Activated naive CD8-positive, alpha-beta T cell (primary cell): ENCODE data around the gene MAN1C1.

Source experiments
- H3K27ac Mint-ChIP-seq: one replicate; pipeline ENCODE4 v1.8.0; 2021; ENCODE audit warnings: mixed read lengths
- H3K27me3 Mint-ChIP-seq: one replicate; pipeline ENCODE4 v1.8.0; 2021; ENCODE audit warnings: mixed read lengths
- H3K36me3 Mint-ChIP-seq: one replicate; pipeline ENCODE4 v1.8.0; 2021; ENCODE audit warnings: mixed read lengths
- H3K4me1 Mint-ChIP-seq: one replicate; pipeline ENCODE4 v1.8.0; 2021; ENCODE audit warnings: low read depth, mixed read lengths
- H3K4me3 Mint-ChIP-seq: one replicate; pipeline ENCODE4 v1.8.0; 2021; ENCODE audit warnings: mild to moderate bottlenecking, mixed read lengths
- H3K9me3 Mint-ChIP-seq: one replicate; pipeline ENCODE4 v1.8.0; 2021; ENCODE audit warnings: low read depth, mixed read lengths

MAN1C1 gene

GRCh38 chr1:25679171-25679570 is 62.6 kb downstream of the MAN1C1 start:
- peaks cover 8% of the 10 kb centered on the region for H3K36me3 Mint-ChIP-seq
- no peaks in the 10 kb centered on the region for H3K27me3 Mint-ChIP-seq
- H3K4me1 Mint-ChIP-seq: peaks cover 80% of the 10 kb centered on the region
- H3K9me3 Mint-ChIP-seq: no peaks in the 10 kb centered on the region
- H3K4me3 Mint-ChIP-seq: peak overlapping the region; percentile 36
- peak overlapping the region; percentile 79 for H3K27ac Mint-ChIP-seq

GRCh38 chr1:25680701-25681100 is 64.1 kb downstream of the MAN1C1 start:
- H3K4me1 Mint-ChIP-seq: peaks cover 76% of the 10 kb centered on the region

GRCh38 chr1:25682059-25682601 is 65.5 kb downstream of the MAN1C1 start:
- H3K27ac Mint-ChIP-seq: no peak overlapping the region
- H3K4me1 Mint-ChIP-seq: peaks cover 66% of the 10 kb centered on the region
- peaks cover 5% of the 10 kb centered on the region for H3K36me3 Mint-ChIP-seq
- H3K4me3 Mint-ChIP-seq: no peak overlapping the region
- H3K27me3 Mint-ChIP-seq: no peaks in the 10 kb centered on the region
- no peaks in the 10 kb centered on the region for H3K9me3 Mint-ChIP-seq

More at GRCh38 chr1:25680701-25681100, 64.1 kb downstream of the MAN1C1 start:
- Mint-ChIP-seq H3K4me3 (no peak overlapping the region), H3K27ac (no peak overlapping the region), H3K9me3 (no peaks in the 10 kb centered on the region), H3K36me3 (peaks cover 3% of the 10 kb centered on the region), H3K27me3 (no peaks in the 10 kb centered on the region)

- Mint-ChIP-seq H3K4me3 (no peak overlapping the region), H3K27ac (no peak overlapping the region), H3K27me3 (no peaks in the 10 kb centered on the region), H3K4me1 (peaks cover 62% of the 10 kb centered on the region), H3K36me3 (peaks cover 10% of the 10 kb centered on the region), H3K9me3 (no peaks in the 10 kb centered on the region)
These were observed 66.6 kb downstream of the MAN1C1 start for GRCh38 chr1:25683177-25683576.

- no peak overlapping the region for H3K27ac Mint-ChIP-seq
- H3K4me3 Mint-ChIP-seq: no peak overlapping the region
- H3K4me1 Mint-ChIP-seq: peaks cover 61% of the 10 kb centered on the region
- peaks cover 10% of the 10 kb centered on the region for H3K36me3 Mint-ChIP-seq
- no peaks in the 10 kb centered on the region for H3K9me3 Mint-ChIP-seq
- no peaks in the 10 kb centered on the region for H3K27me3 Mint-ChIP-seq
These were observed 67.1 kb downstream of the MAN1C1 start for GRCh38 chr1:25683731-25684130.

GRCh38 chr1:25684216-25684965 is 67.8 kb downstream of the MAN1C1 start:
- peaks cover 60% of the 10 kb centered on the region for H3K4me1 Mint-ChIP-seq
- peaks cover 10% of the 10 kb centered on the region for H3K36me3 Mint-ChIP-seq
- H3K27me3 Mint-ChIP-seq: no peaks in the 10 kb centered on the region
- no peak overlapping the region for H3K27ac Mint-ChIP-seq
- no peak overlapping the region for H3K4me3 Mint-ChIP-seq
- no peaks in the 10 kb centered on the region for H3K9me3 Mint-ChIP-seq

GRCh38 chr1:25685211-25685750 is 68.7 kb downstream of the MAN1C1 start:
- peaks cover 10% of the 10 kb centered on the region for H3K36me3 Mint-ChIP-seq
- no peak overlapping the region for H3K27ac Mint-ChIP-seq
- H3K4me1 Mint-ChIP-seq: peaks cover 61% of the 10 kb centered on the region
- H3K4me3 Mint-ChIP-seq: no peak overlapping the region
- H3K9me3 Mint-ChIP-seq: no peaks in the 10 kb centered on the region
- H3K27me3 Mint-ChIP-seq: no peaks in the 10 kb centered on the region

GRCh38 chr1:25685938-25686665 is 69.5 kb downstream of the MAN1C1 start:
- H3K36me3 Mint-ChIP-seq: peaks cover 7% of the 10 kb centered on the region
- no peaks in the 10 kb centered on the region for H3K27me3 Mint-ChIP-seq
- no peaks in the 10 kb centered on the region for H3K9me3 Mint-ChIP-seq
- peaks cover 62% of the 10 kb centered on the region for H3K4me1 Mint-ChIP-seq
- H3K27ac Mint-ChIP-seq: no peak overlapping the region
- H3K4me3 Mint-ChIP-seq: no peak overlapping the region

- peaks cover 57% of the 10 kb centered on the region for H3K4me1 Mint-ChIP-seq
- peaks cover 7% of the 10 kb centered on the region for H3K36me3 Mint-ChIP-seq
- no peaks in the 10 kb centered on the region for H3K9me3 Mint-ChIP-seq
- H3K4me3 Mint-ChIP-seq: no peak overlapping the region
- no peaks in the 10 kb centered on the region for H3K27me3 Mint-ChIP-seq
- peak overlapping the region; percentile 5 for H3K27ac Mint-ChIP-seq
These were observed 70.8 kb downstream of the MAN1C1 start for GRCh38 chr1:25687221-25688017.

GRCh38 chr1:25688390-25689119 is 72.0 kb downstream of the MAN1C1 start:
- H3K4me1 Mint-ChIP-seq: peaks cover 54% of the 10 kb centered on the region
- H3K27me3 Mint-ChIP-seq: no peaks in the 10 kb centered on the region
- H3K27ac Mint-ChIP-seq: no peak overlapping the region
- H3K4me3 Mint-ChIP-seq: no peak overlapping the region
- H3K9me3 Mint-ChIP-seq: no peaks in the 10 kb centered on the region
- peaks cover 7% of the 10 kb centered on the region for H3K36me3 Mint-ChIP-seq

- H3K36me3 Mint-ChIP-seq: peaks cover 7% of the 10 kb centered on the region
- no peak overlapping the region for H3K4me3 Mint-ChIP-seq
- no peaks in the 10 kb centered on the region for H3K27me3 Mint-ChIP-seq
These were observed 73.2 kb downstream of the MAN1C1 start for GRCh38 chr1:25689686-25690381.

GRCh38 chr1:25690396-25690956 is 73.9 kb downstream of the MAN1C1 start:
- H3K27ac Mint-ChIP-seq: peak overlapping the region; percentile 25
- H3K4me1 Mint-ChIP-seq: peaks cover 51% of the 10 kb centered on the region
- H3K36me3 Mint-ChIP-seq: peaks cover 7% of the 10 kb centered on the region
- H3K4me3 Mint-ChIP-seq: no peak overlapping the region
- H3K27me3 Mint-ChIP-seq: no peaks in the 10 kb centered on the region
- H3K9me3 Mint-ChIP-seq: no peaks in the 10 kb centered on the region

More at GRCh38 chr1:25689686-25690381, 73.2 kb downstream of the MAN1C1 start:
- no peaks in the 10 kb centered on the region for H3K9me3 Mint-ChIP-seq
- H3K4me1 Mint-ChIP-seq: peaks cover 49% of the 10 kb centered on the region
- peak overlapping the region; percentile 16 for H3K27ac Mint-ChIP-seq

GRCh38 chr1:25691211-25691610 is 74.6 kb downstream of the MAN1C1 start:
- Mint-ChIP-seq H3K4me3 (no peak overlapping the region), H3K27ac (no peak overlapping the region)

More at GRCh38 chr1:25691211-25691610, 74.6 kb downstream of the MAN1C1 start:
- peaks cover 57% of the 10 kb centered on the region for H3K4me1 Mint-ChIP-seq
- H3K9me3 Mint-ChIP-seq: no peaks in the 10 kb centered on the region
- no peaks in the 10 kb centered on the region for H3K27me3 Mint-ChIP-seq
- peaks cover 7% of the 10 kb centered on the region for H3K36me3 Mint-ChIP-seq
